Activated T-helper 17 cell treated with anti-CD3 and anti-CD28 coated beads, Interleukin-2, amount 50 U/mL, for 72 hours (primary cell): ENCODE results near the gene TNRC6C. TPM values are rescaled to one million over a fixed set of nuclear protein-coding genes. Genes with fewer than 3 reads are reported as not detected.
A peak's percentile ranks its signal among the peaks of the same experiment; 100 is the strongest.

Source experiments
- ATAC-seq: fragments of 150-1000 bp; cut with Tn5 transposase; replicated peaks from 2 replicates; pipeline ENCODE4 v1.10.0; 2021; ENCODE audit warnings: mild to moderate bottlenecking, moderate library complexity
- H3K27ac Mint-ChIP-seq: one replicate; pipeline ENCODE4 v1.8.0; 2022; ENCODE audit warnings: mixed read lengths
- H3K27me3 Mint-ChIP-seq: one replicate; pipeline ENCODE4 v1.8.0; 2022; ENCODE audit warnings: mixed read lengths
- H3K36me3 Mint-ChIP-seq: one replicate; pipeline ENCODE4 v1.8.0; 2022; ENCODE audit warnings: low read depth, mild to moderate bottlenecking, mixed read lengths
- H3K4me1 Mint-ChIP-seq: one replicate; pipeline ENCODE4 v1.8.0; 2022; ENCODE audit warnings: mixed read lengths
- H3K4me3 Mint-ChIP-seq: one replicate; pipeline ENCODE4 v1.8.0; 2022; ENCODE audit warnings: mild to moderate bottlenecking, mixed read lengths
- H3K9me3 Mint-ChIP-seq: one replicate; pipeline ENCODE4 v1.8.0; 2022; ENCODE audit warnings: mixed read lengths
- total RNA-seq, 2 donors: library from RNA; stranded (reverse); gene quantifications; one replicate each; pipeline ENCODE4 v1.2.3, GENCODE V29; 2022

Gene TNRC6C
- total RNA-seq, 2 donors from 2014 or later = 15.6 to 19.1 TPM

DNA sequence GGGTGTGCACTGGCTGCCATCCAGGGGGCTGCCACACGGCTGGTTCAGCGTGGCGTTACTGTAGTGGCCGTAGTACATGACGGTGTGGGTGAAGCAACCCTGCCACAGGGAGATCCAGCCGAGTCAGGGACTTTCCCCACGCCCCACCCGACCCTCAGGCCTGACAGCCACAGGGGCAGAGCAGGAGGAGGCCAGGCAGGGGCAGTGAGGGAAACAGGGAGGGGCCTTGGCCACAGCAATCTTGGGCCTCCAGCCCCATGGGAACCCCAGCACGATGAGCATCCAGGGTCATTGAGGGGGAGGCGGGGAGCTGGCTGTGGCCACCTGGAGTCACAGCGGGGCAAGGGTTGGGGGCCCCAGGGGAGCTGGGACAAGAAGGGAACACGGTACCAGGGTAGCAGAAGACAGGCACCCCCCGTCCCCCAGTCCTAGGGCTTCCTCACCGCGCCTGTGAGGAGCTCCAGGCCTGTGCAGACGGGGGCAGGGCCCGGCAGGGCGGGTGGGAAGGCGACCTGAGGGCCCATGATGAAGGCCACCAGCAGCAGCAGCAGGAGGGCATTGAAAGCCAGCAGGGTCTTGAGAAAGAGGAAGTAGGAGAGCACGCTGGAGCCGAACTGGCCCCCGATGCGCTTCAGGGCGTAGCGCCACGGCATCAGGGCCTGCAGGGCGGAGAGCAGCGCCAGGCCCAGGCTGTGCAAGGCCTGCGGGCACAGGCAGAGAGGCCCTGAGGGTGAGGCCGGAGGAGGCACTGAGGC, 165.8 kb downstream of the TNRC6C start:
- Mint-ChIP-seq H3K27me3 (no peaks in the 10 kb centered on the region), H3K4me3 (peak overlapping the region; percentile 88), H3K27ac (peak overlapping the region; percentile 42), H3K36me3 (peaks cover 88% of the 10 kb centered on the region), H3K9me3 (no peaks in the 10 kb centered on the region), H3K4me1 (peaks cover 32% of the 10 kb centered on the region)
- ATAC-seq = no peak

DNA sequence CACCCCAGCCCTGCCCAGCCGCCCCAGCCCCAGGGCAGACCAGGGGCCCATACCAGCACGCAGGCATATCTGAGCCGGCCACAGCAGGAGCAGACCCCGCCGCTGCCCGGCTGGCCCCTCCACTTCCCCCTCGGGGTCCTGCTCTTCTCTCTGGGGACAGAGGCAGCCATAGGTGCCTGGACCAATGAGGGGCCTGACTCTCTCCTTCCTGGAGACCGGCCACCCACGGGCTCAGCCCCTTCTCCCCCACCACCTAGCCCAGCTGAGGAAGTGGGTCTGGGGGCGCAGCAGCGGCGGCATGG, 166.3 kb downstream of the TNRC6C start:
- H3K4me1 Mint-ChIP-seq = peaks cover 33% of the 10 kb centered on the region
- H3K9me3 Mint-ChIP-seq = no peaks in the 10 kb centered on the region
- H3K27me3 Mint-ChIP-seq = no peaks in the 10 kb centered on the region
- peaks cover 87% of the 10 kb centered on the region for H3K36me3 Mint-ChIP-seq
- H3K4me3 Mint-ChIP-seq = peak overlapping the region; percentile 88
- no peak overlapping the region for H3K27ac Mint-ChIP-seq
- no peak for ATAC-seq

DNA sequence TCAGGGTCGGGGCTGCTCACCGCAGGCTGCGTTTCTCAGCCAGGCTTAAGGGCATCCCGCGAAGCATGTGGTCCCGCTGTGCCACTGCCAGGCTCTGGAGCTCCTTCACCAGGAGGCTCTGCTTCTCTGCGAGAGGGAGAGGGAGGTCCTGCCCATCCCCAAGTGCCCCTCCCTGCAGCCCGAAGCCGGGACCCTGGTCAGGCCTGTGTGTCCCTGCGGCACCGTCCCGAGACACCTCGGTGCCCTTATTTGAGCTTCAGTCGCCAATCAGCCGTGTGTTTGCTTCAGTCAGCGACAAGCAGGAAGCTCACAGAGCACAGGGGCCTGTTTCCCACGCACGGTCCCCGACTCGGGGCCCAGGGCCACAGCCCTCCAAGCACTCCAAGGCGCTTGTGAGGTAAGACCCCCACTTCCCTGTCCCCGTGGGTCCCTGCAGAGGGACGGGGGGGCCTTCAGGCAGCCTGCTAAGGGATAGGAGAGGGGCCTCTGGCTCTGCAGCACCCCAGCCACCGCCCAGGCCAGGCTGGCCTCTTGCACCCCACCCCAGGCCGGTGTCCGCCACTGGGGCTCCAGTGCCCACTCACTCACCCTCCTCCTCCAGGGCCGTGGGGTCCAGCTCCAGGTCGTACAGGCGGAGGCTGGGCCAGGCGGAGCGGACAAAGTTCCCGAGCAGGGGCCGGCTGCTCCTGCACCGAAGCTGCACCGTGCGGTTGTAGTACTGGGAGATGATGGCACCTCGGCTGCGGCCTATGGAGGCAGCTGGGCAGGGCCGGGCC, 166.8 kb downstream of the TNRC6C start:
- no peak overlapping the region for H3K27ac Mint-ChIP-seq
- H3K27me3 Mint-ChIP-seq = no peaks in the 10 kb centered on the region
- no peak for ATAC-seq
- H3K36me3 Mint-ChIP-seq = peaks cover 84% of the 10 kb centered on the region
- H3K4me3 Mint-ChIP-seq = peak overlapping the region; percentile 88
- peaks cover 33% of the 10 kb centered on the region for H3K4me1 Mint-ChIP-seq
- no peaks in the 10 kb centered on the region for H3K9me3 Mint-ChIP-seq

DNA sequence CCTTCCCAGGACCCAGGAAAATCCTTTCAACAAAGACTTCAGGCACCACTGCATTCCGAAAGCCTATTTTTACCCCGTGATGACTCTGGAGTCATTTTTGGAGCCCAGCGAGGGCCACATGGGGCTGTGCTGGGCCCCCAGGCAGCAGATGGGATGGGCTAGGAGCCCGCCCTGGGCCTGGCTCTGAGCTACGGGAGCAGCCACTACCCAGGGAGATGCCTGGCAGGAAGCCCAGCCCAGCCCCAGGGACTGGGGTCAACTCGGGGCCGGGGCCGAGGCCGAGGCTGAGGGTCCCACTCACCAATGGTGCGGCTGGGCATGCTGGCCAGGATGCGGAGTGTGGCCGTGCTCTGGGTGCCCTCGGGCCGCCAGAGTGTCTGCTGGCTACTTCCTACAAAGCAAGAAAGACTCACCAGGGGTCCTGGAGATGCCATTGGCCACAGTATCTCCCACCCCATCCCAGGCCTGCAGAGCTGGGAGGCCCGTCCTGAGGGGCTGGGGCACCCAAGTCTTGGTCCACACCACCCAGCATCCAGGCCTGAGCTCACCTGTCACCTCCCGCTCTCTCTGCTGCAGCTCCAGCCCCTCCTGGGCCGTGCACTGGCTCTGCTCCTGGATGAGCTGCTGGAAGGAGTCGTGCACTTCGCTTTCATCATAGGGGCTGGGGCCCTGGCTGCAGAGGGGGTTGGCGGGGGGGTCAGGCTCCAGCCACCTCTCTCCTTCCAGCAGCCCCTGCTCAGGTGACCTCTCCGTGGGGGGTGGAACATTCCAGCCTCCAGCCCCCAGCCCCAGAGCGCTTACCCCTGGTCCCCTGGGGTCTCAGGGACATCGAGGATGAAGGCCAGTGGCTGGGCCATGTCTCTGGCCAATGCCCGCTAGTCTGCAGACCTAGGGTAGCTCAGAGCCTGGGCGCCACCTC, 167.7 kb downstream of the TNRC6C start:
- Mint-ChIP-seq H3K9me3 (no peaks in the 10 kb centered on the region), H3K4me1 (peaks cover 30% of the 10 kb centered on the region), H3K27me3 (no peaks in the 10 kb centered on the region), H3K36me3 (peaks cover 84% of the 10 kb centered on the region), H3K27ac (peak overlapping the region; percentile 50), H3K4me3 (peak overlapping the region; percentile 88)
- ATAC-seq = no peak

DNA sequence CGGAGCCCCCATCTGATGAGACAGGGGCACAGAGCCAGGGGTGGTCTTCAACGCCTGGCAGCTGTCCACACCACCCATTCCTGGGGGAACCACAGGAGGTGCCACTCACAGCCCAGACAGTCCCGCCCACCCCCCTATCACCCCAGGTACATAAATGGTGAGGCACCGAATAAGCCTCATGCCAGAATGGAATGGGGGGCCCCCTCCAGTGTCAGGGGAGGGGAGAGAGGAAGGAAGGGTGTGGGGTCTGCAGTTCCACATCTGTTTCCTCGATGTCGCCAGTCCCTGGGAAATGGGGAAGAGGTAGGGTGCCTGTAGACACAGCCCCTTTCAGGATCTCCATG, 168.4 kb downstream of the TNRC6C start:
- Mint-ChIP-seq H3K9me3 (no peaks in the 10 kb centered on the region), H3K4me1 (peaks cover 24% of the 10 kb centered on the region), H3K27ac (peak overlapping the region; percentile 81), H3K4me3 (peak overlapping the region; percentile 88), H3K27me3 (no peaks in the 10 kb centered on the region), H3K36me3 (peaks cover 82% of the 10 kb centered on the region)
- ATAC-seq = no peak

DNA sequence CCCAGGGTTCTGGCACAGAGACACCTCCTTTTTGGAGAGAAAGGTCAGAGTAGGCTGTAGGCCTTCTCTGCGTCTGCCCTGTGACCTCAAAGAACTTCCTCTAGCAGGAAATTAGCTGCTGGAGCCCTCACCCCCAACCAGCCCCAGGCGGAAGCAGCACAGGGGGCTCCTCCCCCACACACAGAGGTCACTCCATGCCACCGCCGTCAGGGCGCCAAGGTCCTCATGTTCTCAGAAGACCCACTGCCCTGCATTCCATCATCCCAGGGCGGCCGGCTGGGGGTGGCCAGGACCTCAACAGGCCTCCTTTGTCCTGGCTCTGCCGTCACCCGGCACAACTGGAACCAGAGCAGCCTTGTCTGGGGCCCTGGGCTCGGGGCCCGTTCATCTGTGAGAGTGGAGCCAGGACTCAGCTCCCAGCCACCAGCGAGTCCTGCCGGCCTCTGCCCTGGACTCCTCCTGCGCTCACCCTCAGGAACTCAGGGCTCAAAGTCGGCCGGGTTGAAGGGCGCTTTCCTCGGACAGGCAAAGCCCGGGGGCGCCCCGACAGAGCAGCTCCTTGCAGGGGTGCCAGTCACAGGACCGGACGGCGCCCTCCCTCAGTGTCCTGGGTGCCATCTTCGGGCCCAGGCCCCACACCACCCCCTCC, 168.9 kb downstream of the TNRC6C start:
- Mint-ChIP-seq H3K4me1 (peaks cover 22% of the 10 kb centered on the region), H3K9me3 (no peaks in the 10 kb centered on the region), H3K4me3 (peak overlapping the region; percentile 88), H3K27me3 (no peaks in the 10 kb centered on the region), H3K36me3 (peaks cover 79% of the 10 kb centered on the region), H3K27ac (peak overlapping the region; percentile 81)
- peak; percentile 25 for ATAC-seq

DNA sequence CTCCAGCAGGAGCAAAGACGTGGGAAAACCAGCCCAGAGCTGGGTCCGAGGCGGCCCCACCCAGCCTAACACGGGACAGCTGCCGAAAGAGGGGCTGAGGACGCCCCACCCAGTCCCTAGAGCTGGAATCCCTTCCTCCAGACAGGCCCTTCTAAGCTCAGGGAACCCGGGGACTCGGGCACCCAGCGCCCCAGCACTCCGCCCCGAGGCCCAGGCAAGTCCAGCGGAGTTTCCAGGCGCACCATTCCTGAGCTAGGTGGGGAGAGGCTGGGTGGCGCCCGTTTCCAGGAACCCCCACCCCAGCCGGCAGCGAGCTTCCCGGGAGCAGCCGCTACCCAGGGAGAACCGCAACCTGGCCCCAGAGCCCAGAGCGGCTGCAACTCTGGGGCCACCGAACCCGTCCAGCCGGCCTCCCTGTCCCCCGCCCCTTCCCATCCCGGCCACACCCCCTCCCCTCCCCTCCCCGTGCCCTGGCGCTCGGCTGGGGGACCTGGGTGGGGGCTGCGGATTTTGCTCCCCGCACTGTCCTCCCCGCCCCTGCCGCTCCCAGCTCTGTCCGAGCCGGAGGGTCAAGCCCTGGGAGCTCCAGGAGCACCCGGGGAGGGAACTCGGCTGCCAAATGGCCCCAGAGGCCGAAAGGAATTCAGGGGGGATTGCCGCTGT, 169.5 kb downstream of the TNRC6C start:
- Mint-ChIP-seq H3K4me3 (peak overlapping the region; percentile 88), H3K27me3 (no peaks in the 10 kb centered on the region), H3K36me3 (peaks cover 79% of the 10 kb centered on the region), H3K9me3 (no peaks in the 10 kb centered on the region), H3K4me1 (peaks cover 18% of the 10 kb centered on the region), H3K27ac (peak overlapping the region; percentile 81)
- no peak for ATAC-seq

DNA sequence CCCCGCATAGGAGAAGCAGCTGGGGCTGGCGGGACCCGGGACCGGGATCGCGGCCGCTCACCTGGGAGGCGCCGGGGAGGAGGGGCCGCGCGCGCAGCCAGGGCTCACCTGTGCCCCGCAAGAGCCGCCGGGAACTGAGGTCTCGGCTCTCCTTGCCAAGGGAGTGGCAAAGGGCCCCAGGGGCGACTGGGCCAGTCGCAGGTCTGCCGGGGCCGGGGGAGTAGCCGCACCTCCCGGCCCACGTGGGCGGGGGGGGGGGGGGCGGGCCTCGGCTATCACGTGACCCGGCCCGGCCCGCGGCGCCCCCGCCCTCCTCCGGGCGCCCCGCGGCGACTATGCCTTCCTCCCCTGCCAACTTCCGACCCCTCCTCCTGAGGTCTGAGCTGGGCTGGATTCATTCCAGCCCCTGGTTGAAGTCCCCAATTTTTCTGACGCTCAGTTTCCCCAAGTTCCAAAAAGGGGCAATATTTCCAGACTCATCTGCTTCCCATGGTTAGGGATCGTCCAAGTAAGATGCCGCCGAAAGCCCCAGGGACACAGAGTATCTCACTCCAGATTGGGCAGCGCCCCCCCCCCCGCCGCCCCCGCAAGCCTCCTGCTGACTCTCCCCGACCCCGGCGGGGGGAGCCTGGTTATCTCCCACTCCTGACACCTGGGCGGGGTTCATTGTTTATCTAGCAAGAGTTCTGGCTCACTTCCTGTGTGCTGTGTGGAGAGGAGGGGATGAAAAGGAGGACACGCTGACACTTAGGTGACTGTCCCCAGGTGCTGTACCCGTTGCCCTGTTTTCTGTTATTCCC, 170.2 kb downstream of the TNRC6C start, which contains the start of gene TMC6:
Gene TMC6 (minus strand): TSS at position 205 of the 800 bp plus-strand sequence. CDS start 1,923 bp downstream, outside the sequence.
- H3K4me1 Mint-ChIP-seq = peaks cover 14% of the 10 kb centered on the region
- H3K4me3 Mint-ChIP-seq = peak within 1 kb of the TSS; percentile 99
- H3K9me3 Mint-ChIP-seq = no peaks in the 10 kb centered on the region
- peak; percentile 55 for ATAC-seq
- peak within 1 kb of the TSS; percentile 81 for H3K27ac Mint-ChIP-seq
- H3K27me3 Mint-ChIP-seq = no peaks in the 10 kb centered on the region
- peaks cover 79% of the 10 kb centered on the region for H3K36me3 Mint-ChIP-seq

DNA sequence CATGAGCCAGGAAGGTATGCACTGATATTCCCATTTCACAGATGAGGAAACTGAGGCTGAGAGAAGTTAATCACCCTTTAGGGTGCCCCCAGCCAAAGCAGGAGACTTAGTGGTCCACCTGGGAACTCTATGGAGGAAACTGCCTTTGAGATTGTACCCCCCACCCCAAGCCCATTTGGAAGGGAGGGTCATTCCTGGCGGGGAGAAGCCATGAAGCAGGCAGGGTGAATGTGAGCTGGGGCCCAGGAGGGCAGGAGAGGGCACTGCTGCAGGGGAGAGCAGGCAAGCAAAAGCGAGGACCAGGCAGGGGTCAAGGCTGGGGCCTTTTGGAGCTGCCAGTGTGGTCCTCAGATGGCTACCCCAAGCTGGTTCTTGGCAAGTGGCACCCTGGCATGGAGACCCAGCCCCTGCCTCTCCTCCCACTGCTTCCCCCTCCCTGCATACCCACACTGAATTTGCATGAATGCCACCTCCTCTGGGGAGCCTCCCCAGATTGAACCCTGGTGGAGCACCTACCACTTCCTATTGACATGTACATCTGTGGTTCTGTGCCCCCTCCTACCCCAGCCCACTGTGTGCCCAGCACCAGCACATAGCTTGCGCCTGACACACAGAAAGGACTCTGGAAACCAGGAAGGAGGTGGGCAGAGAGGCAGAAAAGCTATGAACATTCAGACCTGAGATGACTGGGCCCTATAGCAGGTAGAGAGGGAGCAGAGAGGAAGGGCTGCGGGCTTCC, 171.0 kb downstream of the TNRC6C start:
- Mint-ChIP-seq H3K4me1 (peaks cover 18% of the 10 kb centered on the region), H3K9me3 (no peaks in the 10 kb centered on the region), H3K27ac (peak overlapping the region; percentile 74), H3K36me3 (peaks cover 79% of the 10 kb centered on the region), H3K27me3 (no peaks in the 10 kb centered on the region), H3K4me3 (peak overlapping the region; percentile 99)
- peak; percentile 27 for ATAC-seq

DNA sequence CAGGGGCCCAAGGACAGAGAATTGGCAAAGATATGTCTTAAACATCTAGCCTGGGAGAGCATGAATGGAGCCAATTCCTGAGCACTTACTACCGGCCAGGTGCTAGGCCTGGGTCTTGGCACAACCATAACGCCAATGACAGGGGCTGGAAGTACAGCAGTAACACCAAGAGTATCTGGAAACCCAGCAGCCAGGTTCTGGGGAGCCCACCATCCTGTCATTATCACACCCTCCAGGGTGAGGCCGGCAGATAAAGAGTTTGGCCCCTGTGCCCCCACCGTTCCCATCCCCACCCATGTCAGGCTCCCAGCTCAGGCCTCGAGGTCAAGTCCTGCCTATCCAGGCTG, 171.6 kb downstream of the TNRC6C start:
- peaks cover 20% of the 10 kb centered on the region for H3K4me1 Mint-ChIP-seq
- no peak for ATAC-seq
- peak overlapping the region; percentile 99 for H3K4me3 Mint-ChIP-seq
- peak overlapping the region; percentile 74 for H3K27ac Mint-ChIP-seq
- H3K9me3 Mint-ChIP-seq = no peaks in the 10 kb centered on the region
- H3K36me3 Mint-ChIP-seq = peaks cover 79% of the 10 kb centered on the region
- H3K27me3 Mint-ChIP-seq = no peaks in the 10 kb centered on the region

DNA sequence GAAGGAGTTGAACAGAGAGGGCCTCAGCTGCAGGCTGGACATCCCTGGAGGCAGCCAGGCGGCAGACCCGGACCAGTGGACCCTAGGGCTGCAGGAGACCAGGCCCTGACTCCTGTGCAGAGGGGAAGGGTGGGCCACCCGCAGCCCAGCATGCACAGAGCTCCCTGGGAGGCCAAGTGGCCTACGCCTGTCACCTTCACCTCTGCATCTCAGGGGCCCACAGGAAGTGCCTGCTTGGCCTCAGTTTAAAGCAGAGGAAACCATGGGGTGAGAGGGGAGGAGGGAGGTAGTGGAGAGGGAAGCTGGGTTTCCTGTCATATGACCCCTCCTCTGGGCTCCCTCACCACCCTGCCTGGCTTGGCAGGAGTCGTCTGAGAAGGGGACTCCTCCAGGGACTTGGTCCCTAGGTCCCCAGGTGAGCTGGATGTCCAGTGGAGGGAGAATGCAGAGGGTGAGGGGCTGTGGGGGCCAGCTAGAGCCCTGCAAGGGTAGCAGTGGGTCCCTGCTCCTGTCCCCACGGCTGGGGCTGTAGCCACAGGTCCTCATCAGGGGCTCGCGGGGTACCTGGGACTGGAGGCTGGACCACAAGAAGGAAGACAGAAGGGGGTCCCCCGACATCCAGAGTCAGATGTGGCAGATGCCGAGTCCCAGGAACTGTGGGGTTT, 172.1 kb downstream of the TNRC6C start, which contains the start of gene TMC8:
Gene TMC8 (plus strand): TSS at position 335 of the 665 bp plus-strand sequence. CDS start 818 bp downstream, outside the sequence.
- ATAC-seq = peak; percentile 46
- peak within 1 kb of the TSS; percentile 74 for H3K27ac Mint-ChIP-seq
- no peaks in the 10 kb centered on the region for H3K27me3 Mint-ChIP-seq
- peak within 1 kb of the TSS; percentile 99 for H3K4me3 Mint-ChIP-seq
- no peaks in the 10 kb centered on the region for H3K9me3 Mint-ChIP-seq
- H3K4me1 Mint-ChIP-seq = peaks cover 22% of the 10 kb centered on the region
- H3K36me3 Mint-ChIP-seq = peaks cover 81% of the 10 kb centered on the region
